NCI-H446 (cell line): ENCODE data around the gene GRM2.

Source experiments
- DNase-seq, 2 experiments: peaks; one replicate each; lab custom pipeline; 2025; lab: John Stamatoyannopoulos, UW

The GRM2 gene

GRCh38 chr3:51706788-51707731, at the start of gene GRM2:
GRM2 (plus strand) TSS chr3:51707068; CDS start chr3:51708984, 1,916 bp downstream.
- DNase-seq: peak in 1 of 2 experiments; percentile 67

GRCh38 chr3:51657234-51657633, 49.6 kb upstream of the GRM2 start:
- no peak for DNase-seq

GRCh38 chr3:51659942-51660341, 46.9 kb upstream of the GRM2 start:
- DNase-seq: no peak

- DNase-seq: no peak
Observed at GRCh38 chr3:51662456-51662855, 44.4 kb upstream of the GRM2 start.

GRCh38 chr3:51668756-51669155, 38.1 kb upstream of the GRM2 start:
- DNase-seq: no peak

GRCh38 chr3:51669241-51670052, 37.4 kb upstream of the GRM2 start:
- peak; percentile 31 to 78 for DNase-seq

GRCh38 chr3:51670053-51670822, 36.6 kb upstream of the GRM2 start:
- DNase-seq: no peak

GRCh38 chr3:51670823-51671733, 35.8 kb upstream of the GRM2 start, which contains the start of gene TEX264:
TEX264 (plus strand) TSS chr3:51671252; CDS start chr3:51674305, 3,053 bp downstream.
- DNase-seq: peak; percentile 46 to 91

- peak; percentile 1 to 44 for DNase-seq
Observed at GRCh38 chr3:51671734-51672475, 35.0 kb upstream of the GRM2 start.

GRCh38 chr3:51673181-51673801, 33.6 kb upstream of the GRM2 start:
- no peak for DNase-seq

GRCh38 chr3:51673802-51674654, 32.8 kb upstream of the GRM2 start:
- DNase-seq: no peak

- DNase-seq: no peak
Observed at GRCh38 chr3:51675201-51675611, 31.7 kb upstream of the GRM2 start.

GRCh38 chr3:51676102-51676640, 30.7 kb upstream of the GRM2 start:
- no peak for DNase-seq

- no peak for DNase-seq
Observed at GRCh38 chr3:51677358-51677757, 29.5 kb upstream of the GRM2 start.

- DNase-seq: no peak
Observed at GRCh38 chr3:51678186-51678585, 28.7 kb upstream of the GRM2 start.

- DNase-seq: no peak
Observed at GRCh38 chr3:51678641-51679040, 28.2 kb upstream of the GRM2 start.

GRCh38 chr3:51679318-51679717, 27.6 kb upstream of the GRM2 start:
- DNase-seq: no peak

GRCh38 chr3:51679777-51680176, 27.1 kb upstream of the GRM2 start:
- DNase-seq: no peak
